HG03469 (cell line): Measurements from ENCODE around the gene RFT1.
A peak's percentile ranks its signal among the peaks of the same experiment; 100 is the strongest.
"Not testable (repeated sequence)": the region's sequence is repeated elsewhere in the genome, so short reads cannot be mapped to it uniquely, and the experiment has no call there.

Experiments
- ATAC-seq: cut with Tn5 transposase; IDR thresholded peaks from one replicate; pipeline ENCODE4 v1.9.1; 2021; ENCODE audit warnings: mild to moderate bottlenecking, moderate library complexity, moderate number of reproducible peaks; ENCODE audit not compliant: unreplicated experiment

The RFT1 gene

GRCh38 chr3:53072653-53073552 is 57.3 kb downstream of the RFT1 start:
- ATAC-seq = peak; percentile 46

- ATAC-seq = no peak
Measured at GRCh38 chr3:53071882-53072431, 58.3 kb downstream of the RFT1 start.

- no peak for ATAC-seq
Measured at GRCh38 chr3:53069422-53070068, 60.7 kb downstream of the RFT1 start.

GRCh38 chr3:53068176-53068575 is 62.1 kb downstream of the RFT1 start:
- ATAC-seq = no peak

GRCh38 chr3:53067567-53067966 is 62.7 kb downstream of the RFT1 start:
- ATAC-seq = no peak

GRCh38 chr3:53065841-53066480 is 64.3 kb downstream of the RFT1 start:
- no peak for ATAC-seq

GRCh38 chr3:53062905-53063304 is 67.3 kb downstream of the RFT1 start:
- ATAC-seq = no peak

GRCh38 chr3:53056442-53056841 is 73.8 kb downstream of the RFT1 start:
- ATAC-seq = no peak

- ATAC-seq = not testable (repeated sequence)
Measured at GRCh38 chr3:53054233-53054632, 76.0 kb downstream of the RFT1 start.

- no peak for ATAC-seq
Measured at GRCh38 chr3:53051929-53052328, 78.3 kb downstream of the RFT1 start.

GRCh38 chr3:53049987-53050386 is 80.2 kb downstream of the RFT1 start:
- no peak for ATAC-seq

GRCh38 chr3:53046171-53047170 is 83.8 kb downstream of the RFT1 start:
- no peak for ATAC-seq

GRCh38 chr3:53045518-53046170 is 84.6 kb downstream of the RFT1 start, which contains the start of gene SFMBT1:
Gene SFMBT1 (minus strand): TSS chr3:53046073. CDS start chr3:52969128, 76,945 bp downstream.
- no peak for ATAC-seq

- peak; percentile 29 for ATAC-seq
Measured at GRCh38 chr3:53044711-53045517, 85.3 kb downstream of the RFT1 start.

- no peak for ATAC-seq
Measured at GRCh38 chr3:53044371-53044710, 85.9 kb downstream of the RFT1 start.

GRCh38 chr3:53043738-53044137 is 86.5 kb downstream of the RFT1 start:
- no peak for ATAC-seq

- no peak for ATAC-seq
Measured at GRCh38 chr3:53042651-53043050, 87.6 kb downstream of the RFT1 start.

GRCh38 chr3:53040351-53040820 is 89.8 kb downstream of the RFT1 start:
- no peak for ATAC-seq

- ATAC-seq = no peak
Measured at GRCh38 chr3:53039376-53039752, 90.9 kb downstream of the RFT1 start.
